HG02610 (cell line): ENCODE measurements around the gene CCDC124.
A peak's percentile ranks its signal among the peaks of the same experiment; 100 is the strongest.

Experiments
- ATAC-seq: cut with Tn5 transposase; IDR thresholded peaks from one replicate; pipeline ENCODE4 v1.9.1; 2021; ENCODE audit warnings: mild to moderate bottlenecking, moderate library complexity; ENCODE audit not compliant: unreplicated experiment

CCDC124 gene

DNA sequence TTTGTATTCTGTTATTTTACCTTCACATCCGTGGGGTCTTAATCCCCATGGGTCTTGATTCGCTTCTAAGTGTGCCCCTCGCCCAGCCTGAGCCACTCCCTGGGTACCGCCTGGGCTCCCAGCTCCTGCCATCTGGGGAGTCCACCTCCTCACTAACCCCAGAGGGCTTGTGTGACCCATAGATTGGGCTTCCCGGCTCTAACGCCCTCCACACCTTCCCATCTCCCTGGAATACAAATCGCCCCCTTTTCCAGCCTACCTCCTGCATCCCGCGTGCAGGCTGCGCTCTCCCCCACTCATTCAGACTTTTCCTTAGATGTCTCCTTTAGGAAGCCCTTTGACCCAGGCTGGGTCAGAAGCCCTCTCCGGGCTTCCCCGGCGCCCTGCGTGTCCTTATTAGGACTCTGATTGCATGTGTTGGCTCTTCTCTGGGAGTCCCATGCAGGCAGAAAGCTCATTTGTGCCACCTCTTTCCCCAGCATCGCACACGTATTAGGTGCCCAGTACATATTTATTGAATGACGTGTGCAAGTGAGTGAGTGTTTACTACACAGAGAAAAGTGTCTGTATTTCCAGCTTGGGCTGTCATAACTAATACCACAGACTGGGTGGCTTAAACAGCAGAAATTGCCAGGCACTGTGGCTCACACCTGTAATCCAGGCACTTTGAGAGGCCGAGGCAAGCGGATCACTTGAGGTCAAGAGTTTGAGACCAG lies 757 bp downstream of the CCDC124 start:
- ATAC-seq, result no peak

DNA sequence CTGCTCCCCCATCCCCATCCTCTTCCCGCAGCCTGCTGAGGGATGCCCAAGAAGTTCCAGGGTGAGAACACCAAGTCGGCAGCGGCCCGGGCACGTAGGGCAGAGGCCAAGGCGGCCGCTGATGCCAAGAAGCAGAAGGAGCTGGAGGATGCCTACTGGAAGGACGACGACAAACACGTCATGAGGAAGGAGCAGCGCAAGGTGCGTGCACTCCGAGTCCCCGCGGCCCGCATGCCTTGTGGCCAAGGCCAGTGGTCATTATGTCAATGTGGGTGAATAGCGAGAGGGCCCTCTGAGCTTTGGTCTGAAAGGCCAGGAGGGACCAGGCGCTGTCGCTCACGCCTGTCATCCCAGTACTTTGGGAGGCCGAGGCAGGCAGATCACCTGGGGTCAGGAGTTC lies 3.6 kb downstream of the CCDC124 start:
- no peak for ATAC-seq

DNA sequence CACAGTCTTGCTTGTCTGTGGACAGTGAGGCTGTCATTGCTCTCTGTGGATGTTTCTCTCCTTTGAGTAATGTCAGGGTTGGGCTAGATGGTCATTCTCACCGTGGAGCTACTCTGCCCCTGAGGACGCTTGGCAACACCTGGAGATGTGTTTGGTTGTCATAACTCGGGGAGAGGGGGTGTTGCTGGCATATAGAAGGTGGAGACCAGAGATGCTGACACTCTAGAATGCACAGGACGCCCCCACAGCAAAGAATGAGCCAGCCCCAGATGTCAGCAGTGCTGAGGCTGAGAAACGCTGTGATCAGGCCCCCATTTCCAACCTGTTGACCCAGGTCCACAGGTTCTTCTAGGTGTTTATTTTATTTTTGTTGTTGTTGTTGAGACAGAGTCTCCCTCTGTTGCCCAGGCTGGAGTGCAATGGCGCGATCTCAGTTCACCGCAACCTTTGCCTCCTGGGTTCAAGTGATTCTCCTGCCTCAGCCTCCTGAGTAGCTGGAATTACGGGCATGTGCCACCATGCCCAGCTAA lies 4.6 kb downstream of the CCDC124 start:
- ATAC-seq, result no peak

DNA sequence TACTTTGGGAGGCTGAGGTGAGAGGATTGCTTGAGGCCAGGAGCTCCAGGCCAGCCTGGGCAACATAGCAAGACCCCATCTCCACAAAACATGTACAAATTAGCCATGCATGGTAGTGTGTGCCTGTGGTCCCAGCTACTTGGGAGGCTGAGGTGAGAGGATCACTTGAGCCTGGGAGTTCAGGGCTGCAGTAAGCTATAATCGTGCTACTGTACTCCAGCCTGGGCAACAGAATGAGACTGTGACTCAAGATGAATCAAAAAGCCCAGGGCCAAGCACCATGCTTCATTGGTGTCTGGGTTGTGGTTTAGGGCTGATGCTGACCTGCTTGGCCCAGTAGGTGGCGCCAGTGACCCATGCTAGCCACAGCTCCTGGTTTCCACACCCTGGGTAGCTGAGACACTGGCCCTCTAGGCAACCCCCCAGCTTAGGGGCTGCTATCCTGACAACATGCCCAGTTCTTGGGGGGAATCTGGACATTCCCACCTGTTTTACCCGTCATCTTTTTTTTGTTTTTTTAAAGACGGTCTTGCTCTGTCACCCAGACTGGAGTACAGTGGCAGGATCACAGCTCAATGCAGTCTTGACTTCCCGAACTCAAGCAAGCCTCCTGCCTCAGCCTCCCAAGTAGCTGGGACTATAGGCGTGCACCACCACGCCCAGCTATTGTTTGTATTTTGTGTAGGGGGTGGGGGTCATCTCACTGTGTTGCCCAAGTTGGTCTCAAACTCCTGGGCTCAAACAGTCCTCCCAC lies 5.5 kb downstream of the CCDC124 start:
- ATAC-seq, result peak; percentile 53

DNA sequence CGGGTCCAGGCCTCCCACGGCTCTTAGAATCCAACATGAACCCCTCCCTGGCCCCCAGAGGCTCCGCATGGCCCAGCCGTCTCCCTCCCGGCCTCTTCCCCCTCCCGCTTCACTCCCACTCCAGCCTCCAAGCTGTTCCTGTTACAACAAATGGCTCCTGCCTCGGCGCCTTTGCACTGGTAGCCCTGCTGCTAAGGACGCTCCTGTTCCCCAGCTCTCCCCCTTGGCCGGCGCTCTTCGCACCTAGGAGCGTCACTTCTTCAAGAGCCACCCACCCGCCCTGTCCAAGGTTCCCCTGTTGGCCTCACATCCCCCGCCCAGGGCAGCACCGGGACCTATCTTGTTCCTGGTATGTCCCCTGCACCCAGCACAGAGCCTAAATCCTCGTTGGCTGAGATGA lies 9.4 kb downstream of the CCDC124 start:
- no peak for ATAC-seq

DNA sequence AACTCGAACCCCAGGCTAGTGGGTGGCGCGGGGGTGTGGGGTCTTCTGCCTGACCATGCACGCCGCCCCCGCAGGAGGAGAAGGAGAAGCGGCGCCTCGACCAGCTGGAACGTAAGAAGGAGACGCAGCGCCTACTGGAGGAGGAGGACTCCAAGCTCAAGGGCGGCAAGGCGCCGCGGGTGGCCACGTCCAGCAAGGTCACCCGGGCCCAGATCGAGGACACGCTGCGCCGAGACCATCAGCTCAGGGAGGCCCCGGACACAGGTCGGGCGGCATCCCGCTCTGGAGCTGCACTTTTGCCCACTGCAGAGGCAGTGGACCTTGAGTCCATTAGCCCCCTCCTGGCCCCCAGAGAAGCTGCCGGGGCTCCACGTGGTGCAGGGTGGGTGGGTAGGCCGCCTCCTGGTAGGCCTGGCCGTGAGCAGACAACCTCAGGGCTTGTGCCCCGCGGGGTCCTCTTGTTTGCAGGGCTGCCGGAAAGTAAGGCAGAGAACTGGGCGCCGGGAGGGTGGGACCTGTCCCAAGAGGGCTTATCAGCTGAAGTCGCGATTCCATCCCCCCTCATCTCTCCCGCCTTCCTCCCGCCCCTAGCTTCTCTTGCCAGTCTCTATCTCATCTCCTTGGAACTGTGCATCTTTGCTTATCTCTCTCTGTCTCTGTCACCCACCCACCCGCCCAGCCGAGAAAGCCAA lies 9.9 kb downstream of the CCDC124 start:
- no peak for ATAC-seq

DNA sequence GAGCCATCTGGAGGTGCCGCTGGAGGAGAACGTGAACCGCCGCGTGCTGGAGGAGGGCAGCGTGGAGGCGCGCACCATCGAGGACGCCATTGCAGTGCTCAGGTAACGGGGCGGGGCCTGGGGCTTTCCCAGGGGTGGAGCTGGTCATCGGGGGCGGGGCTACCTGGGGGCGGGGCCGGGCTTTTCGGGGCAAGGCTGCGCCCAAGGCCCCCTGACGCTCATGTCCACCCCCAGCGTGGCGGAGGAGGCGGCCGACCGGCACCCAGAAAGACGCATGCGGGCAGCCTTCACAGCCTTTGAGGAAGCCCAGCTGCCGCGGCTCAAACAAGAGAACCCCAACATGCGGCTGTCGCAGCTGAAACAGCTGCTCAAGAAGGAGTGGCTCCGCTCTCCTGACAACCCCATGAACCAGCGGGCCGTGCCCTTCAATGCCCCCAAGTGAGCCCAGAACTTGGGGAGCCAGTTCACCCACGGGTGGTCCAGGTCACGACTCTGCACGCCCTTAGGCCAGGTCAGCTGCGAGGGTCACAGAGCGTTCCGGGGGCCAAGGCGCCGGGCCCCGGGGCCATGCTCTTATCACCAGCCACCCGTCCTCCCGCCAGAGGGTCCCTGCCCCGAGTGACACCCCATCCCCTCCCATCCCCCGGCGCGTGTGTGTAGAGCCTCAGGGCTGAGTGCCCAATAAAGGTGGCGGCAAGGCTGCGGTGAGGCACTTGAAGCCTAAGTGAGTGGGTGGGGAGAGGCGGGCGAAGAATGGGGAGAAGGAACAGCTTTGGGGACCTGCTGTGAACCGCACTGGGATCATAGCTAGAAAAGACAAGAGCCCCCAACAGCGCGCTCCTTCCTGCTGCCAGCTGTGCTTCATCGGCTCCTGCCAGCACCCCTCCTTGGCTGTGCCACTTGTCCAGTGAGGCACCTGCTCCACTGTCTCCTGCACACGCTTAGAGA lies 10.7 kb downstream of the CCDC124 start:
- no peak for ATAC-seq

DNA sequence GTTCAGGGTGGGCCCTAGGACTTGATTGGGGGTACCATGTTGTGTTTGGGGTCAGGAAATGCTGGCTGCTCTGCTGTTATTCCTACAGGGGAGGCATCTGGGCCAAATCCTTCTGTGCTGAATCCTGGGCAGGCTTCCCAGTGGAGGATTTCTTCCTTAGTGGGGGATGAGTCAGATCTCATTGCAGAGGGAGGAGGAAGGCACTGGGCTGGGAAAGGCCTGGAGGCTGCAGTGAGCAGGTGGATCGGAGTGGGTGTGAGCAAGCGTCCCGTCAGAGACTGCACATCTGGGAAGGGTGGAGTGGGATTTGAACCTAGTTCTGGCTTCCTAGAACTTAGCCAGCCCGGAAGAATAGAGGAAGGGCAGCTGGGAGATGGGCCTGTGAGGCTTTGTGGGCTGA lies 11.5 kb downstream of the CCDC124 start:
- ATAC-seq, result no peak

DNA sequence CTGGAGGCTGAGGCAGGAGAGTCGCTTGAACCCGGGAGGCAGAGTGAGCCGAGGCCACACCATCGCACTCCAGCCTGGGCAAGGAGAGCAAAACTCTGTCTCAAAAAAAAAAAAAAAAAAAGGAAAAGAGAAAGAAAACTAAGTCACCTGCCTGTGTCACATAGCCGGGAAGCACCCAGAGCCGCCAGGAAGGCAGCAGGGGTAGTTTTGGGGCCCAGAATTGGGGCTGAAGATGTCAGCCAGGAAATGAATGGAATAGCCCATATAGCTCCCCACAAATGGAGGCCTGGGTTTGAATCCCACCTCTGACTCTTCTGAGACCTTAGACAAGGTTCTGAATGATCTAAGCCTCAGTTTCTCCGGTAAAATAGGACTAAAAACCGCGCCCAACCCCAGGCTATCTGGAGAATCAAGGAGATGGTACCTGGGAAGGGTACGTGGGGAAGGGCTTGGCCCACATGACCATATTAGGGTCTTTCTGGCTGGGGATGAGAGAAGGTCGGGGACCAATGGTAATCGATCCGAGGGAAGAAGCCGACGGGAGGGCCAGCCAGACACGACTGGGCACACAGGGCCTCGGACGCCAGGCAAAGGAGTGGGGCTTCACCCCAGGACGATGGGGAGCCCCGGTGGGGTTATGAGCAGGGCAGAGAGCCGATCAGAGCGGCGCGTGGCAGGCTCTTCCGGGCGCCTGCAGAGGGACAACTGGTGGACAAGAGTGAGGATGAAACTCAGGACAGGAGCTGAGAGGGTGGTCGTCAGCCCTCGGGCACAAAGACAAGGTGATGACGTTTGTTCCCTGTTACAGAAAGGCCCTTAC lies 14.4 kb downstream of the CCDC124 start:
- peak; percentile 17 for ATAC-seq

DNA sequence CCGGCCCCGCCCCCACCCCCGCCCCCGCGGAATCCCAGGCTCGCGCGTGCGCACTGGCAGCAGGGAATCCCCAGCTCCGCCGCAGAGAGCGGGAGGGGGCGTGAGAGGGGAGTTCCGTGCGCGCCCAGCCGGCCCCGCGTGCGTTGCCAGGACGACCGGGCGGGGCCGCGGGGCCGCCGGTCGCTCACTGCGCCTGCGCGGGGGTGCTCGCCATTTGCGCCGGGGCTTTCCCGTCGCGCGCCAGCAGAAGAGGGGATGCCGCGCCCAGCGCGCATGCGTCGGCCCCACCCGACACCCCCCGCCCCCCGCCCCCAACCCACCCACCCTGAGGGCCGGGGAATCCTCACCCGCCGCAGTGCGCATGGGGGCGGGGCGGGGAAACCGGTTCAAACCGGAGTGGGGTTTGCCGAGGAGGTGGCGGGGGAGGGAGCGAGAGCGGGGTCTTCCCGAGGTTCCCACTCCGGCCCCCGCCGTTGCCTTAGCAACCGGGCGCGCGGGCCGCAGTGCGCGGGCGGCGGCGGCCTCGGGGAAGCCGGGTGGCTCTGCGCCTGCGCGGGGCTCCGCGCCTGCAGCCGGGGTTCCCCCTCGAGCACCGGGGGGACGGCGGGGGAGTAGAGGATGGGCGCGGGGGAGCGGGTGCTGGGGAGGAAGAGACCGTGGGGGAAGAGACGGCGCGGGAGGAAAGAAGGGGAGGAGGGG lies 15.1 kb downstream of the CCDC124 start:
- peak; percentile 38 for ATAC-seq

DNA sequence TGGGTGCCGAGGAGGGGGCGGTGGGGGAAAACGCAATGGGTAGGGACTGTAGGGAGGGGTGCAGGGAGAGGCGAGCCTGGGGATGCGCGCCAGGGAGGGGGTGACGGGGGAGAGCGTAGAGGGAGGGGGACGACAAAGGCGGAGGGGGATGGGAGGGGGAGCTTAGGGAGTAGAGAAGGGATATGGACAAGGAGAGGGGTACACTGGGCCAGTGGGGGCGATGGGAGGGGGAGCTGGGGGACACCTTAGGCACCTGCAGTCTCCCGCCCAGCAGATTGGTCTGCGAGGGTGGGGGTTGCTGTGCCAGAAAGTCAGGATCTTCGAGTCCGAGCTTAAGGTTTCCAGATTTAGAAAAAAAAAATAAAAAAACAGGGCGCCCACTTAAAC lies 15.7 kb downstream of the CCDC124 start:
- no peak for ATAC-seq

DNA sequence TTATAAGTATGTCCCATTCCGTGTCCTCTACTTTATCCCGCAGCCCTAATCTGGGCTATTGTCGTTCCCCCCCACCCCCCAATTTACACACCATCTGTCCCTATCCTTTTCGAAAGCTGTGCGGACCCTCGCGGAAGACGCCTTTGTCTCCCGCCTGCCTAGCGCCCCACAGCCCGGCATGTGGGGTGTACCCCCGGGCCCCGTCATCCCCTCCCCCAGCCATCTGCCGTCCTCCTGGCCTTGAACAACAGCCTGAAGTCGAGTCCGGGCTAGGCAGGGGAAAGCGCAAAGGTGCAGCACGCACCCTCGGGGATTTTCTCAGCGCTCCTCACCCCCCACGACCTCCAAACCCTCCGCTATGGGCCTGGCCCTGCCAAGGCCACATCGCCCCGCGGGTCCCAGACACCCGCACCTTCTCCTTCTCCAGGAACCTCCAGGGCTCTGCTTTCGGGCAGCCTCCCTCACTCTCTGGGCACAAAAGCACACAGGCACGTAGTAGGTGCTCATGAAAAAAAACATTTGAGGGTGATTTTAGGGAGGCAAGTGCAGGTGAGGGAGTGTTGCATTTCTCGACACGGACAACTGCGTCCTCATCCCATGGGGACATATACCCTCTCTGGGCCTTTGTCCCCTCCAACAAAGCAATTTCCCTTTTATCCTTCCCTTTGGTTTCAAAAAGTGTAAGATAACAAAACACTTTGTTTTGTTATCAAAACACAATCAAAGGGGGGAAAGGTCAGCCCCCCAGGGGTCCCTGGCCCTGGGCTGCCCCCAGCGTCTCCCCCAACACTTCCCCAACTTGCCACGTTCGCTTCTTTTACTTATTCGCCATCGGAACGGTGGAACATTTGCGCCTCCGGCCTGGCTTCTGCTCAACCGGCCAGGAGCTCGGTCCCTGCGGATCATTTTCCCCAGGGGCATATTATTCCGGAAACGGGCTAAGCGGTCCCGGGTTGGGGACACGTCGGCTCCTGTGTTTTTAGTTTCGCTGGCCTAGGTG lies 16.4 kb downstream of the CCDC124 start:
- no peak for ATAC-seq

DNA sequence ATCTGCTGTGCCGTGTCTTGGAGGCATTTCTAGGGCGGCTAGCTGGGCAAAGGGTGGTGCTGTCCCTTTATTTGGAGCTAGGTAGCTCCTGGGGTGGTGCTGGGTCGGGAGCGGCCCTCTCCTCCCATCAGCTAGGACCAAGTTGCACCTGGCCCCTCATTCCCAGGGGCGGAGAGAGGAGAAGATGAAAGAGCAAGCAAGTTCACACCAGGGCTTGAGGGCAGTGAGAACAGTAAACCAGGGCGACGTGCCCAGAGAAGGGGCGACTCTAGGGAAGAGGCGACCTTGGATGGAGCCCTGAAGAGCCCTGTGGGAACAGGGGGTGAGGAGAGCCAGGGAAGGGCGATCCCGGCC lies 17.1 kb downstream of the CCDC124 start:
- ATAC-seq, result no peak

DNA sequence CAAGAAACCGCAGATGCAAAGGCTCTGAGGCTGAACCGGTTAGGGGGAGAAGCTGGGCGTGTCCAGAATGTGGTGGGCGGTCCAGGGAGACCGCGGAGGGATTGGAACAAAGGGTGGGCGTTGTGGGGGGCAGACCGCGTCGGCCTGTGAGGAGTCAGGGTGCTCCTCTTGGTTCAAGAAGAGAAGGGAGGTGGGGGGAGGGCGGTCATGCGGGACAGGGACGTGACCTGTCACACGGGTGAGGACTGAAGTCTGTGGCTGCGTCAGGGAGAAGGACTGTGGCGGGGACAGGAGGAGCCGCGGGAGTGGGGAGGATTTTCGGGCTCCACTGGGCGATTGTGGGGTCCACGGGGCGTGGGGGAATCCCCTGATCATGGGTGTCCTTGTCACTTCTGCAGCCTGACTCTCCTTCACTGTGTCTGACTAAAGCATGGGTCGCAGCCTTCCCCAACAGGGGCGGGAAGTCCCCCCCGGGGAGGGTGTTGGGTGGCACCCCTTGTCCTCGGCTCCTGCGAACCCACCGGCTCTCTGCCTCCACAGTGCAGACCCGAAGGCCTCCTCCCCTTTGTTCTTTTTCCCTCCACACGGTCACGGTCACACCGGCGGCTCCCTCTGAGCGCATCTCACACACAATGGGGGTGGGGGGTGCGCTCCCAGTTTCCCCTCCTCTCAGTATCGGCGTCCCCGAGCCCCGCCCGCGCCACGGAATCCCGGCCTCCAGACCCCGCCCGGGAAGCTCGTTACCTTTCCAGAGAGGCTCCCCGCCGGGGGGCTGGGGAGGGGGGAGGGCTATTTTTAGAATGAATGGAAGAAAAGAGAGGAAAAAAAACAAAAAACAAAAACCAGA lies 17.7 kb downstream of the CCDC124 start:
- no peak for ATAC-seq

DNA sequence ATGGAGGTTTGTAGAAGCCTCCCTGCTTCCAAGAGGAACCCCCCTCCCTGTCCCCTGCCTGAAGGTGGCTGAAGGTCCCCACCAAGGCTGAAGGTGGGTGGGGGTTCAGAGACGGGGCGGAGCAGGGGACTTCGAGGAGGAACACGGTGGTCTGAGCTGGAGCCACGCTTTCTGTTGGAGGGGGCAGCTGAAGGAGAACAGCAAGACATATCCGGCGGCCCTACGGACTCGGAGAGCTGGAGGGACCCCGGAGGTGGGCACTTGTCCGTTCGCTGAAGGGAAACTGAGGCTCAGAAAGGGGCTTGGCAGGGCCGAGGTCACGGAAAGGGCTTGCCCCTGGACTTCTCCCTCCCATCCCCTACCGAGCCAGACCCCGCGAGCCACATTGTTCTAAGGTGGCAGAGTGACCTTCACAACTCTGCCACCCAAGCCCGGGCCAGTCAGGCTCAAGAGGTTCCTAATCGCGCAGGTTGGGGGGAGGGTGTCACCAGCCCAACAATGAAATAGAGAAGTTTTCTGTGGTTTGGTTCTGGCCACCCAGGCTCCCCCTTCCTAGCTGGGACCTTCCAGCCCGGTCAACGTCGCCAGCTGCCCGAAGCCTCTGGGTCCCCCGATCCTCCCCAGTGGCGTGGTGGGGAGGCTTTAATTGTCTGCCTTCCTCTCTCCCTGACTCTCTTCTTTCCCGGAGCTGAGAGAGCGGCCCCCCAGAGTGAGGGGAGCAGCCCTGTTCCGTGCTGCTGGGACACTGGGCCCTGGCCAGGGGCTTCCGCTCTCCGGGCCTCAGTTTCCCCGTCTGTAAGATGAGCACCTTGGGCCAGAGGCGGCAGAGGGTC lies 18.6 kb downstream of the CCDC124 start:
- no peak for ATAC-seq
